Esophagus mucosa (tissue), 1 donor: ENCODE measurements around the gene MGST2. TPM values are rescaled to one million over a fixed set of nuclear protein-coding genes. Genes with fewer than 3 reads are reported as not detected.
"Not testable (repeated sequence)": the region's sequence is repeated elsewhere in the genome, so short reads cannot be mapped to it uniquely, and the experiment has no call there.

Experiments used
- ATAC-seq: fragments of 200-7000 bp; cut with Tn5 transposase; one replicate; pipeline ENCODE4 v1.9.1; 2020
- total RNA-seq: library from RNA; stranded (reverse); gene quantifications from one replicate; pipeline ENCODE4 v1.2.4, GENCODE V29; 2023
- donor health status: DM: yes; HTN: yes; CAD: no.

The MGST2 gene
- 128 TPM for total RNA-seq

GRCh38 chr4:139665690-139666529 lies at the start of gene MGST2:
Gene MGST2 (plus strand): TSS chr4:139665819. CDS start chr4:139666020, 201 bp downstream.
- ATAC-seq: peak; percentile 88

GRCh38 chr4:139617702-139618490 lies 47.7 kb upstream of the MGST2 start:
- ATAC-seq: no peak

GRCh38 chr4:139619644-139620043 lies 46.0 kb upstream of the MGST2 start:
- ATAC-seq: peak; percentile 60

- ATAC-seq: peak; percentile 81
Measured at GRCh38 chr4:139622901-139623381, 42.7 kb upstream of the MGST2 start.

- no peak for ATAC-seq
Measured at GRCh38 chr4:139624441-139625092, 41.1 kb upstream of the MGST2 start.

GRCh38 chr4:139625093-139625455 lies 40.5 kb upstream of the MGST2 start:
- ATAC-seq: no peak

- no peak for ATAC-seq
Measured at GRCh38 chr4:139625482-139625881, 40.1 kb upstream of the MGST2 start.

GRCh38 chr4:139628184-139629012 lies 37.2 kb upstream of the MGST2 start:
- peak; percentile 38 for ATAC-seq

- ATAC-seq: no peak
Measured at GRCh38 chr4:139629436-139630125, 36.0 kb upstream of the MGST2 start.

GRCh38 chr4:139630126-139630495 lies 35.5 kb upstream of the MGST2 start:
- ATAC-seq: no peak

- no peak for ATAC-seq
Measured at GRCh38 chr4:139630991-139631390, 34.6 kb upstream of the MGST2 start.

GRCh38 chr4:139631791-139632190 lies 33.8 kb upstream of the MGST2 start:
- ATAC-seq: no peak

- not testable (repeated sequence) for ATAC-seq
Measured at GRCh38 chr4:139632739-139633138, 32.9 kb upstream of the MGST2 start.

- ATAC-seq: no peak
Measured at GRCh38 chr4:139633195-139633594, 32.4 kb upstream of the MGST2 start.

- peak; percentile 52 for ATAC-seq
Measured at GRCh38 chr4:139633661-139634060, 32.0 kb upstream of the MGST2 start.

- no peak for ATAC-seq
Measured at GRCh38 chr4:139635966-139636365, 29.7 kb upstream of the MGST2 start.

GRCh38 chr4:139638306-139638705 lies 27.3 kb upstream of the MGST2 start:
- not testable (repeated sequence) for ATAC-seq

GRCh38 chr4:139639654-139640053 lies 26.0 kb upstream of the MGST2 start:
- ATAC-seq: no peak

- no peak for ATAC-seq
Measured at GRCh38 chr4:139641218-139641617, 24.4 kb upstream of the MGST2 start.

- ATAC-seq: no peak
Measured at GRCh38 chr4:139642364-139642763, 23.3 kb upstream of the MGST2 start.
